Thyroid gland (tissue), 4 donors: ENCODE data around the gene SAMD14. TPM values are rescaled to one million over a fixed set of nuclear protein-coding genes. Genes with fewer than 3 reads are reported as not detected.
A peak's percentile ranks its signal among the peaks of the same experiment; 100 is the strongest.

Source experiments
- DNase-seq, 2 donors: peaks; one replicate each; pipeline ENCODE4 v3.0.0-alpha.2; 2019
- H3K27ac ChIP-seq, 3 donors: fragments of 200-600 bp; sonication (generic); 1 replicate in 2 of 3; 2 replicates in 1 of 3; pipeline ENCODE4 v1.5.1; 2016 to 2019; ENCODE audit warnings: mild to moderate bottlenecking in 1 of 3, moderate library complexity in 1 of 3
- H3K27me3 ChIP-seq: fragments of 200-600 bp; sonication (generic); one replicate; pipeline ENCODE4 v1.5.1; 2019
- H3K36me3 ChIP-seq, 2 donors: fragments of 200-600 bp; sonication (generic); one replicate each; pipeline ENCODE4 v1.5.1; 2016 to 2019
- H3K4me1 ChIP-seq, 2 donors: fragments of 200-600 bp; sonication (generic); one replicate each; pipeline ENCODE4 v1.5.1; 2017 to 2019
- H3K4me3 ChIP-seq, 3 donors: fragments of 200-600 bp; sonication (generic); replicated peaks in 1 of 3; 1 replicate in 2 of 3; 2 replicates in 1 of 3; pipeline ENCODE4 v1.5.1; 2016; ENCODE audit warnings: mild to moderate bottlenecking in 1 of 3
- H3K9me3 ChIP-seq: fragments of 200-600 bp; sonication (generic); one replicate; pipeline ENCODE4 v1.5.1; 2017
- CTCF ChIP-seq, 6 experiments: fragments of 200-600 bp in 3 of 6; fragments of 450-650 bp in 3 of 6; sonication (generic) in 3 of 6; IDR thresholded peaks; one replicate each; pipeline ENCODE4 v1.5.1; 2016 to 2019; ENCODE audit warnings: antibody characterized with exemption in 6 of 6, mild to moderate bottlenecking in 2 of 6, inconsistent platforms in 1 of 6, moderate library complexity in 1 of 6
- POLR2A ChIP-seq, 2 donors: fragments of 450-650 bp; IDR thresholded peaks; one replicate each; pipeline ENCODE4 v1.6.1; 2017; ENCODE audit warnings: antibody characterized with exemption in 2 of 2, mild to moderate bottlenecking in 2 of 2, moderate library complexity in 1 of 2
- WGBS, 2 donors: methylation state at CpG; one replicate each; pipeline ENCODE4 v1.1.5; 2017; 5-methylcytosine and 5-hydroxymethylcytosine counted together
- intact Hi-C: fragments of 100-400 bp; cut with DNase I; formaldehyde crosslinking; loops from one replicate; pipeline ENCODE4 v1.15.1; 2023
- total RNA-seq, 4 donors: library from RNA; depleted of rRNA; stranded (reverse); fragments of >200 nt; gene quantifications; one replicate each; pipeline ENCODE4 v1.2.3, GENCODE V29; 2016

Gene SAMD14
- total RNA-seq, 4 donors from 2014 or later, result 0.24 to 0.81 (median 0.58) TPM

GRCh38 chr17:50148226-50149090 lies 18.5 kb upstream of the SAMD14 start:
- TF ChIP-seq POLR2A (IDR thresholded peaks at IDR 0.05) (no peak), CTCF (IDR thresholded peaks at IDR 0.05) (peak in 2 of 6 experiments; percentile 9 to 17)
- peak; percentile 80 to 84 for DNase-seq
- intact Hi-C loops, result loop anchor here (5.0 kb wide), 1 partner anchor 36 kb away; no protein-coding TSS in a partner anchor
- H3K36me3 ChIP-seq, result peaks cover 16% of the 10 kb centered on the region in 2 donors
- no peaks in the 10 kb centered on the region for H3K9me3 ChIP-seq
- WGBS, 2 donors, result 1% methylated on average over 17 to 20 of the region's 25 CpGs
- peak overlapping the region; percentile 50 to 86 (median 85) for H3K27ac ChIP-seq
- peak overlapping the region in 2 of 3 donors; percentile 76 to 86 for H3K4me3 ChIP-seq
- H3K27me3 ChIP-seq, result no peaks in the 10 kb centered on the region
- peaks cover 39 to 42% of the 10 kb centered on the region in 2 donors for H3K4me1 ChIP-seq

GRCh38 chr17:50147841-50148225 lies 17.9 kb upstream of the SAMD14 start:
- WGBS, 2 donors, result 6 to 17% methylated on average over 5 of the region's 5 CpGs
- Histone ChIP-seq H3K9me3 (no peaks in the 10 kb centered on the region), H3K4me1 (peaks cover 37 to 39% of the 10 kb centered on the region in 2 donors), H3K27ac (peak overlapping the region; percentile 55 to 86 (median 85)), H3K4me3 (peak overlapping the region in 1 of 3 donors; percentile 76), H3K36me3 (peaks cover 19 to 22% of the 10 kb centered on the region in 2 donors), H3K27me3 (no peaks in the 10 kb centered on the region)
- intact Hi-C loops, result loop anchor here (5.0 kb wide), 1 partner anchor 36 kb away; no protein-coding TSS in a partner anchor
- no peak for DNase-seq
- TF ChIP-seq CTCF (IDR thresholded peaks at IDR 0.05) (no peak), POLR2A (IDR thresholded peaks at IDR 0.05) (no peak)

- Histone ChIP-seq H3K9me3 (no peaks in the 10 kb centered on the region), H3K4me1 (peaks cover 30 to 32% of the 10 kb centered on the region in 2 donors), H3K27ac (peak overlapping the region; percentile 55 to 86 (median 85)), H3K27me3 (no peaks in the 10 kb centered on the region), H3K4me3 (peak overlapping the region in 1 of 3 donors; percentile 76), H3K36me3 (peaks cover 19 to 25% of the 10 kb centered on the region in 2 donors)
- DNase-seq, result peak in 1 of 2 donors; percentile 26
- TF ChIP-seq POLR2A (IDR thresholded peaks at IDR 0.05) (no peak), CTCF (IDR thresholded peaks at IDR 0.05) (no peak)
- 52 to 73% methylated on average over 13 to 15 of the region's 15 CpGs for WGBS, 2 donors
- intact Hi-C loops, result loop anchor here (5.0 kb wide), 1 partner anchor 35 kb away; no protein-coding TSS in a partner anchor
These were observed 17.1 kb upstream of the SAMD14 start for GRCh38 chr17:50146927-50147665.

- Histone ChIP-seq H3K4me1 (peaks cover 29 to 32% of the 10 kb centered on the region in 2 donors), H3K4me3 (no peak overlapping the region), H3K9me3 (no peaks in the 10 kb centered on the region), H3K27me3 (no peaks in the 10 kb centered on the region), H3K27ac (peak overlapping the region in 1 of 3 donors; percentile 86), H3K36me3 (peaks cover 22 to 25% of the 10 kb centered on the region in 2 donors)
- TF ChIP-seq CTCF (IDR thresholded peaks at IDR 0.05) (no peak), POLR2A (IDR thresholded peaks at IDR 0.05) (no peak)
- WGBS, 2 donors, result 87 to 89% methylated on average over 3 to 9 of the region's 10 CpGs
- intact Hi-C loops, result loop anchor here (5.0 kb wide), 1 partner anchor 34 kb away; no protein-coding TSS in a partner anchor
- DNase-seq, result no peak
These were observed 16.4 kb upstream of the SAMD14 start for GRCh38 chr17:50146230-50146926.
